GM23338 (cell line): ENCODE measurements around the gene HNF1B. TPM values are rescaled to one million over a fixed set of nuclear protein-coding genes. Genes with fewer than 3 reads are reported as not detected.

ENCODE experiments used
- ATAC-seq: fragments of 200-7000 bp; cut with Tn5 transposase; 3 replicates; pipeline ENCODE4 v1.9.1; 2020
- DNase-seq: peaks from one replicate; pipeline ENCODE4 v3.0.0-alpha.2; 2015; ENCODE audit warnings: low spot score
- H2AFZ ChIP-seq: fragments of 200-600 bp; sonication (generic); 2 replicates; pipeline ENCODE4 v1.8.0; 2016; ENCODE audit warnings: antibody characterized with exemption, mild to moderate bottlenecking, moderate library complexity
- H3F3A ChIP-seq: fragments of 200-600 bp; sonication (generic); replicated peaks from 2 replicates; pipeline ENCODE4 v1.8.0; 2017; ENCODE audit warnings: antibody characterized with exemption, mixed run types, low read depth
- H3K27ac ChIP-seq: fragments of 200-600 bp; sonication (generic); 2 replicates; pipeline ENCODE4 v1.6.1; 2016; ENCODE audit warnings: low read depth
- H3K27me3 ChIP-seq: fragments of 200-600 bp; sonication (generic); 2 replicates; pipeline ENCODE4 v1.8.0; 2016; ENCODE audit warnings: mild to moderate bottlenecking, mixed run types, moderate library complexity; ENCODE audit not compliant: insufficient read depth
- H3K36me3 ChIP-seq: fragments of 200-600 bp; sonication (generic); 2 replicates; pipeline ENCODE4 v1.8.0; 2016; ENCODE audit warnings: mild to moderate bottlenecking; ENCODE audit not compliant: insufficient read depth
- H3K4me1 ChIP-seq: fragments of 200-600 bp; sonication (generic); 2 replicates; pipeline ENCODE4 v1.8.0; 2016; ENCODE audit warnings: mild to moderate bottlenecking, moderate library complexity; ENCODE audit not compliant: insufficient read depth
- H3K4me2 ChIP-seq: fragments of 200-600 bp; sonication (generic); 2 replicates; pipeline ENCODE4 v1.7.1; 2017; ENCODE audit warnings: mixed run types
- H3K4me3 ChIP-seq: fragments of 200-600 bp; sonication (generic); 2 replicates; pipeline ENCODE4 v1.6.1; 2016; ENCODE audit warnings: mixed run types
- H3K79me2 ChIP-seq: fragments of 200-600 bp; sonication (generic); replicated peaks from 2 replicates; pipeline ENCODE4 v1.8.0; 2017; ENCODE audit warnings: mild to moderate bottlenecking; ENCODE audit not compliant: insufficient read depth
- H3K9me2 ChIP-seq: fragments of 200-600 bp; sonication (generic); 2 replicates; pipeline ENCODE4 v1.8.0; 2017; ENCODE audit not compliant: insufficient read depth
- H4K20me1 ChIP-seq: fragments of 200-600 bp; sonication (generic); replicated peaks from 2 replicates; pipeline ENCODE4 v1.8.0; 2017; ENCODE audit warnings: mild to moderate bottlenecking; ENCODE audit not compliant: insufficient read depth
- H3K27ac Mint-ChIP-seq: 2 replicates; pipeline ENCODE4 v1.8.0; 2020; ENCODE audit warnings: inconsistent platforms, mild to moderate bottlenecking, moderate library complexity, mixed read lengths
- H3K27me3 Mint-ChIP-seq: 3 replicates; pipeline ENCODE4 v1.8.0; 2022; ENCODE audit warnings: low read depth, mild to moderate bottlenecking, moderate library complexity, mixed read lengths, inconsistent platforms; ENCODE audit not compliant: insufficient read depth, poor library complexity
- H3K36me3 Mint-ChIP-seq: 3 replicates; pipeline ENCODE4 v1.8.0; 2021; ENCODE audit warnings: low read depth, mild to moderate bottlenecking, inconsistent platforms, moderate library complexity, mixed read lengths
- H3K4me1 Mint-ChIP-seq: 3 replicates; pipeline ENCODE4 v1.8.0; 2020; ENCODE audit warnings: mild to moderate bottlenecking, inconsistent platforms, mixed read lengths
- H3K4me3 Mint-ChIP-seq: 3 replicates; pipeline ENCODE4 v1.8.0; 2021; ENCODE audit warnings: moderate library complexity, mild to moderate bottlenecking, inconsistent platforms, mixed read lengths
- H3K9me3 Mint-ChIP-seq: 3 replicates; pipeline ENCODE4 v1.8.0; 2020; ENCODE audit warnings: moderate library complexity, mild to moderate bottlenecking, inconsistent platforms, mixed read lengths
- CREB1 ChIP-seq: fragments of 250-450 bp; sonication (Bioruptor Pico); IDR thresholded peaks from 2 replicates; pipeline ENCODE4 v1.5.0; 2020; ENCODE audit warnings: low read depth, mild to moderate bottlenecking, moderate library complexity
- CTCF ChIP-seq, 2 experiments: fragments of 200-600 bp in 1 of 2; sonication (generic) in 1 of 2; conservative IDR thresholded peaks; 2 replicates each; pipeline versions ENCODE4 v1.5.1 to v1.6.1; 2016 to 2017; ENCODE audit warnings: antibody characterized with exemption in 2 of 2, low read depth in 2 of 2, mild to moderate bottlenecking in 2 of 2, moderate library complexity in 1 of 2
- EZH2 ChIP-seq: fragments of 200-600 bp; sonication (generic); IDR thresholded peaks from one replicate; pipeline ENCODE4 v1.8.0; 2017; ENCODE audit warnings: antibody characterized with exemption, mild to moderate bottlenecking, low read depth; ENCODE audit not compliant: unreplicated experiment
- EZH2phosphoT487 ChIP-seq: fragments of 200-600 bp; sonication (generic); IDR thresholded peaks from one replicate; pipeline ENCODE4 v1.8.1; 2018; ENCODE audit warnings: antibody characterized with exemption; ENCODE audit not compliant: unreplicated experiment
- JUNB ChIP-seq: IDR thresholded peaks from one replicate; pipeline ENCODE4 v1.6.1; 2016; ENCODE audit warnings: antibody characterized with exemption; ENCODE audit not compliant: unreplicated experiment
- NANOG ChIP-seq: IDR thresholded peaks from 2 replicates; pipeline ENCODE4 v1.6.1; 2016; ENCODE audit warnings: antibody characterized with exemption, borderline replicate concordance
- POLR2AphosphoS5 ChIP-seq: IDR thresholded peaks from 2 replicates; pipeline ENCODE4 v1.6.1; 2016; ENCODE audit warnings: antibody characterized with exemption, low read depth
- REST ChIP-seq: IDR thresholded peaks from one replicate; pipeline ENCODE4 v1.6.1; 2018; ENCODE audit warnings: antibody characterized with exemption; ENCODE audit not compliant: unreplicated experiment
- STAT1 ChIP-seq: IDR thresholded peaks from one replicate; pipeline ENCODE4 v1.6.1; 2016; ENCODE audit warnings: antibody characterized with exemption; ENCODE audit not compliant: unreplicated experiment
- ZNF114 ChIP-seq: fragments of 250-450 bp; sonication (Bioruptor Pico); IDR thresholded peaks from 2 replicates; pipeline ENCODE4 v1.5.0; 2020; ENCODE audit warnings: mild to moderate bottlenecking, moderate library complexity
- ZNF331 ChIP-seq: fragments of 250-450 bp; sonication (Bioruptor Pico); IDR thresholded peaks from 2 replicates; pipeline ENCODE4 v1.5.0; 2020; ENCODE audit warnings: low read depth, mild to moderate bottlenecking, moderate library complexity
- ZNF462 ChIP-seq: fragments of 250-450 bp; sonication (Bioruptor Pico); IDR thresholded peaks from 2 replicates; pipeline ENCODE4 v1.5.0; 2020; ENCODE audit warnings: mild to moderate bottlenecking, moderate library complexity
- polyA plus RNA-seq: library from polyadenylated mRNA; unstranded; fragments of >200 nt; fragmentation: Nextera tagmentation; extraction: Ambion mirVana; gene quantifications from 2 replicates; pipeline ENCODE4 v1.2.1, GENCODE V29; 2016
- total RNA-seq: library from RNA; depleted of rRNA; stranded (reverse); fragments of >200 nt; shearing (Covaris generic); gene quantifications from 2 replicates; pipeline ENCODE4 v1.2.3, GENCODE V29; 2014

HNF1B gene
- total and polyA plus RNA-seq, 2 experiments from 2014 or later: 0.07 to 0.19 TPM

GRCh38 chr17:37761961-37762360, 17.1 kb upstream of the HNF1B start (continued):
- TF ChIP-seq STAT1: no peak
- no peak for TF ChIP-seq CTCF (conservative IDR thresholded peaks at IDR 0.05; ENCODE audit: low read depth in 2 of 2)
- no peak for TF ChIP-seq JUNB
- no peak for TF ChIP-seq ZNF114
- TF ChIP-seq EZH2: no peak

GRCh38 chr17:37761059-37761458, 16.2 kb upstream of the HNF1B start:
- no peak for DNase-seq
- no peaks in the 10 kb centered on the region for H3K4me1 Mint-ChIP-seq
- TF ChIP-seq EZH2phosphoT487: no peak
- no peak for TF ChIP-seq NANOG
- TF ChIP-seq POLR2AphosphoS5: no peak
- TF ChIP-seq EZH2: no peak
- no peak for TF ChIP-seq STAT1
- no peak for TF ChIP-seq JUNB
- no peak for TF ChIP-seq CTCF (conservative IDR thresholded peaks at IDR 0.05; ENCODE audit: low read depth in 2 of 2)
- TF ChIP-seq ZNF331: no peak
- TF ChIP-seq CREB1 (CRISPR knock-in tag): no peak
- TF ChIP-seq ZNF114: no peak
- TF ChIP-seq REST: no peak
- TF ChIP-seq ZNF462 (CRISPR knock-in tag): no peak

More at GRCh38 chr17:37761059-37761458, 16.2 kb upstream of the HNF1B start:
- no peak overlapping the region for H3K4me2 ChIP-seq
- no peaks in the 10 kb centered on the region for H3K9me2 ChIP-seq
- no peak overlapping the region for H3K4me3 Mint-ChIP-seq
- H3K4me3 ChIP-seq: no peak overlapping the region
- no peaks in the 10 kb centered on the region for H3K36me3 ChIP-seq
- H3K9me3 Mint-ChIP-seq: no peaks in the 10 kb centered on the region
- H2AFZ ChIP-seq: no peak overlapping the region
- no peaks in the 10 kb centered on the region for H3K79me2 ChIP-seq
- no peak for ATAC-seq
- no peaks in the 10 kb centered on the region for H3K36me3 Mint-ChIP-seq
- no peaks in the 10 kb centered on the region for H3F3A ChIP-seq
- H4K20me1 ChIP-seq: no peaks in the 10 kb centered on the region
- H3K27ac Mint-ChIP-seq: no peak overlapping the region
- H3K27me3 Mint-ChIP-seq: peaks cover 8% of the 10 kb centered on the region
- no peaks in the 10 kb centered on the region for H3K4me1 ChIP-seq
- no peaks in the 10 kb centered on the region for H3K27me3 ChIP-seq
- no peak overlapping the region for H3K27ac ChIP-seq
